Subcutaneous adipose tissue (tissue), 4 donors: Measurements from ENCODE around the gene CSMD2. TPM values are rescaled to one million over a fixed set of nuclear protein-coding genes. Genes with fewer than 3 reads are reported as not detected.

Source experiments
- CTCF ChIP-seq: fragments of 450-650 bp; IDR thresholded peaks from one replicate; pipeline ENCODE4 v1.5.1; 2016; ENCODE audit warnings: low read depth, mild to moderate bottlenecking, control low read depth, antibody characterized with exemption, moderate library complexity
- total RNA-seq, 4 donors: library from RNA; depleted of rRNA; stranded (reverse); fragments of >200 nt; gene quantifications; one replicate each; pipeline ENCODE4 v1.1.0, GENCODE V29; 2016

CSMD2 gene
- total RNA-seq, 4 donors from 2014 or later = 0.38 to 4.4 (median 1.00) TPM

DNA sequence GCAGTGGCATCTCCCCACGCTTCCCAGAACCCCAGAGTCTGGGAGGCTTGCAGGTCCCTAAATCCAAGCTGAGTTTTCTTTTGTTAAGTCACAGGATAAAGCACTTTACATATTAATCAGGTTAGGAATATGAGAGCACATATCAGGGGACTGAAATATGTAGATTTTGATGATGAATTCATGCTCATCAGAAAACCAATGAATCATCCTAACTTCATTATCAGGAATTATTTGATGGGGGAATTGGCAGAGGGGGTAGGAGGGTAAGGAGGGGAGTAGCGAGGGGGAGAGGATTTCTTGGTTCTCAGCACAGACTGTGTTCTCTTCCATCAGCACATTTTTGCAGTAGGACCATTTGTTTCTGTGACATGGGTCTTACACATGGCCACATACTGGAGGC lies 269.1 kb downstream of the CSMD2 start:
- TF ChIP-seq CTCF = no peak

DNA sequence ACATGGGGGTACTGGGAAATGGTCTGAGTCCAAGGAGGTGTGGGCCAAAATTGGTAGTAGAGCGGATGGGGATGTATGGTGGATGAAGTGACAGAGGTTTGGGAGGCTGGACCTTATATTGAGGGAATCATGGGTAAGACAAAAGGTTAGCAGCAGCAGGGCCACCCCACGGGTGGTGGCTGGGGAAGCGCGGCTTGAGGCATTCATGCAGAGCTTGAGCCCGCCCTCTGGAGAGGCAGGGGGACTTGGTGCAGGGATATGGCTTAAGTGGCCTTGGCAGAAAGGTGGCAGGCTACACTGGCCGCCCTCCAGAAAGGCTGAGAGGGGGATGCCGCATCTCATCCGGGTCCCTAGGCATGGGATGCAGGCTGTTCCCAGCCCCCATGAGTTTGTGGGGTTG lies 269.6 kb downstream of the CSMD2 start:
- TF ChIP-seq CTCF = no peak

DNA sequence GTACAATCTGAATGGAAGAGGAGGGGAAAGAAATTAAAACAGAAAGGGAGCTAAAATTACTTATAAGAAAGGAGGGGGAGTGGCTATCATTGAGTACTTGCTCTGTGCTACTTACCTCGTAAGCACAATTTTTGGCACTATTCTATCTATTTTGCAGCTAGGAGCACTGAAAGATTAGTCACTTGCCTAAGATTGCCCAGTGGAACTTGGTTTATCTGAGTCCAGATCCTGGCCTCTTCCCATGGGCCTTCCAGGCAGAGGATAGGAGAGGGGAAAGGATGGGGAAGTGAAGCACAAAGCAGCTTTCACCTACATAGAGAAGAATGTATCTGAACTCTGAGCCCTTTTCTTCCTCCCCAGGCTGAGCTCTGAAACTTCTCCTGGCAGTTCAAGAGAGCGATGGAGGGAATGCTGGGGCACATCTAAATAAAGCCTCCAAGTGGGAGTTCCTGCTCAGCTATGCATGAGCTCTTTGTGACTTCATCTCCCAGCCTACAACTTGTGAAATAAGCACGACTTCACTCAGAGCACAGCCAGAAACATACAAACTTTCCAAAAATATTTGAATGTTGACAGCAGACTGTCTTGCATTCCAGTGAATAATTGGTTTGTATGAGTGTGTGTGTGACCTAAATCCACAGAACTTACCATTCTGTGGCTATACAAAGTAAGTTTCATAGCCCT lies 271.7 kb downstream of the CSMD2 start:
- TF ChIP-seq CTCF = no peak

GRCh38 chr1:33886496-33886895 lies 278.5 kb downstream of the CSMD2 start:
- TF ChIP-seq CTCF = no peak

- no peak for TF ChIP-seq CTCF
Measured at GRCh38 chr1:33880305-33880704, 284.7 kb downstream of the CSMD2 start.

GRCh38 chr1:33878392-33878791 lies 286.6 kb downstream of the CSMD2 start:
- TF ChIP-seq CTCF = no peak

GRCh38 chr1:33876970-33877650 lies 287.9 kb downstream of the CSMD2 start:
- TF ChIP-seq CTCF = no peak
